K562 (cell line): Measurements from ENCODE around the gene CLIP1. TPM values are rescaled to one million over a fixed set of nuclear protein-coding genes. Genes with fewer than 3 reads are reported as not detected.

Source experiments
- ATF1 ChIP-seq, 2 experiments: fragments of 450-650 bp in 1 of 2; IDR thresholded peaks; 2 replicates each; pipeline ENCODE4 v1.6.1; 2016; ENCODE audit warnings: missing compliant biosample characterization in 1 of 2, missing genetic modification characterization in 1 of 2
- C11orf30 ChIP-seq: fragments of 450-650 bp; IDR thresholded peaks from 2 replicates; pipeline ENCODE4 v1.6.1; 2016; ENCODE audit warnings: low read depth, mild to moderate bottlenecking
- CBFA2T3 ChIP-seq: fragments of 450-650 bp; IDR thresholded peaks from 2 replicates; pipeline ENCODE4 v1.6.1; 2017
- DACH1 ChIP-seq: fragments of 450-650 bp; IDR thresholded peaks from 2 replicates; pipeline ENCODE4 v1.6.1; 2018; ENCODE audit not compliant: partially characterized antibody
- DNMT1 ChIP-seq: fragments of 450-650 bp; IDR thresholded peaks from 2 replicates; pipeline ENCODE4 v1.6.1; 2016; ENCODE audit warnings: antibody characterized with exemption, mild to moderate bottlenecking
- ELF4 ChIP-seq: fragments of 450-650 bp; formaldehyde crosslinking; IDR thresholded peaks from 2 replicates; pipeline ENCODE4 v1.4.0; 2022; ENCODE audit warnings: missing genetic modification characterization
- EP400 ChIP-seq: fragments of 450-650 bp; IDR thresholded peaks from 2 replicates; pipeline ENCODE4 v1.6.1; 2017; ENCODE audit warnings: antibody characterized with exemption, mild to moderate bottlenecking, moderate library complexity
- FOS ChIP-seq: IDR thresholded peaks from 3 replicates; pipeline ENCODE4 v1.6.1; 2011; ENCODE audit not compliant: insufficient read length; ENCODE audit errors: extremely low read depth
- JUN ChIP-seq, 2 experiments: sonication (generic) in 1 of 2; formaldehyde crosslinking in 1 of 2; IDR thresholded peaks; 2 replicates each; pipeline versions ENCODE4 v1.6.1 to v1.8.0; 2012 to 2022; ENCODE audit warnings: borderline replicate concordance in 2 of 2, mild to moderate bottlenecking in 2 of 2, improper control_type of control experiment in 1 of 2, low read depth in 1 of 2, low read length in 1 of 2, missing genetic modification reagents in 1 of 2
- MITF ChIP-seq: IDR thresholded peaks from 2 replicates; pipeline ENCODE4 v1.6.1; 2014; ENCODE audit warnings: antibody characterized with exemption
- NBN ChIP-seq: fragments of 450-650 bp; IDR thresholded peaks from 2 replicates; pipeline ENCODE4 v1.6.1; 2016; ENCODE audit warnings: low read depth, mild to moderate bottlenecking
- NR4A1 ChIP-seq, 2 experiments: fragments of 250-450 bp in 1 of 2; fragments of 450-650 bp in 1 of 2; sonication (Bioruptor Pico) in 1 of 2; IDR thresholded peaks; 2 replicates each; pipeline versions ENCODE4 v1.4.0 to v1.6.1; 2016 to 2020; ENCODE audit warnings: mild to moderate bottlenecking in 2 of 2, missing compliant biosample characterization in 1 of 2, missing genetic modification characterization in 1 of 2, moderate library complexity in 1 of 2
- RBM17 ChIP-seq: fragments of 200-400 bp; formaldehyde crosslinking; IDR thresholded peaks from 2 replicates; pipeline ENCODE4 v1.6.1; 2017; ENCODE audit warnings: low read depth, mild to moderate bottlenecking, low read length, borderline replicate concordance
- SNAPC5 ChIP-seq: fragments of 250-450 bp; sonication (Bioruptor Pico); IDR thresholded peaks from 2 replicates; pipeline ENCODE4 v1.8.0; 2021; ENCODE audit warnings: moderate library complexity, mild to moderate bottlenecking, inconsistent platforms
- SPI1 ChIP-seq: IDR thresholded peaks from 2 replicates; pipeline ENCODE4 v1.6.1; 2011; ENCODE audit warnings: low read depth, low read length, control low read depth, borderline replicate concordance
- SRF ChIP-seq, 2 experiments: fragments of 250-450, 450-650 bp in 1 of 2; sonication (Bioruptor Pico) in 1 of 2; sonication (generic) in 1 of 2; formaldehyde crosslinking; IDR thresholded peaks; 2 replicates each; pipeline versions ENCODE4 v1.5.0 to v1.5.1; 2020 to 2022; ENCODE audit warnings: mild to moderate bottlenecking in 1 of 2, missing genetic modification reagents in 1 of 2
- U2AF2 ChIP-seq: fragments of 200-400 bp; formaldehyde crosslinking; optimal IDR thresholded peaks from 2 replicates; pipeline ENCODE3; 2017; ENCODE audit warnings: low read depth, mild to moderate bottlenecking, low read length
- polyA plus RNA-seq, 8 experiments: library from polyadenylated mRNA; depleted of rRNA in 4 of 8; stranded (reverse) in 5 of 8; unstranded in 3 of 8; fragments of >200 nt; fragmentation: Nextera tagmentation in 2 of 8; fragmentation: Illumina TruSeq in 1 of 8; extraction: Ambion mirVana in 2 of 8; extraction: Trizol in 1 of 8; gene quantifications; 2 replicates each; pipeline versions ENCODE4 v1.2.1 to v1.2.3, GENCODE V29; 2011 to 2014; ENCODE audit warnings: inconsistent platforms in 1 of 8, missing spikeins in 1 of 8
- total RNA-seq, 7 experiments: library from RNA; depleted of rRNA in 6 of 7; stranded (reverse); fragments of >200 nt in 6 of 7; fragmentation: Illumina TruSeq in 2 of 7; extraction: Trizol in 2 of 7; gene quantifications; 2 replicates each; pipeline versions ENCODE4 v1.2.1 to v1.2.3, GENCODE V29; 2011 to 2021; ENCODE audit warnings: low replicate concordance in 1 of 7
- TF ChIP-seq, protein P1 (sequence below): fragments of 250-450 bp; sonication (Bioruptor Pico); IDR thresholded peaks from 2 replicates; pipeline ENCODE4 v1.4.0; 2020; ENCODE audit warnings: mild to moderate bottlenecking, moderate library complexity
- TF ChIP-seq, protein P2 (sequence below): fragments of 150-350 bp; conservative IDR thresholded peaks from 2 replicates; pipeline ENCODE4 v1.6.1; 2014; ENCODE audit warnings: low read length
- TF ChIP-seq, protein P3 (sequence below), 2 experiments: fragments of 450-650 bp; conservative IDR thresholded peaks; 2 replicates each; pipeline ENCODE4 v1.6.1; 2017; ENCODE audit warnings: mild to moderate bottlenecking in 2 of 2, moderate library complexity in 2 of 2

The CLIP1 gene
- total and polyA plus RNA-seq, 9 of the 15 experiments (the other 6 are each of a cell fraction or from before 2014, with no cell fraction given) = 5.8 to 33.9 (median 27.6) TPM

GRCh38 chr12:122421187-122421820, 1.2 kb downstream of the CLIP1 start (continued):
- no peak for TF ChIP-seq CBFA2T3
- peak; percentile 69 for TF ChIP-seq SPI1
- no peak for TF ChIP-seq JUN (IDR thresholded peaks at IDR 0.05; ENCODE audit: borderline replicate concordance, low read depth, low read length)
- TF ChIP-seq JUN (CRISPR knock-in tag; IDR thresholded peaks at IDR 0.05; ENCODE audit: borderline replicate concordance) = 0 out of 2 replicates have a peak, but pooled peaks have one; percentile 66
- 0 out of 2 replicates have a peak, but pooled peaks have one; percentile 24 for TF ChIP-seq C11orf30
- TF ChIP-seq, protein P1, sequence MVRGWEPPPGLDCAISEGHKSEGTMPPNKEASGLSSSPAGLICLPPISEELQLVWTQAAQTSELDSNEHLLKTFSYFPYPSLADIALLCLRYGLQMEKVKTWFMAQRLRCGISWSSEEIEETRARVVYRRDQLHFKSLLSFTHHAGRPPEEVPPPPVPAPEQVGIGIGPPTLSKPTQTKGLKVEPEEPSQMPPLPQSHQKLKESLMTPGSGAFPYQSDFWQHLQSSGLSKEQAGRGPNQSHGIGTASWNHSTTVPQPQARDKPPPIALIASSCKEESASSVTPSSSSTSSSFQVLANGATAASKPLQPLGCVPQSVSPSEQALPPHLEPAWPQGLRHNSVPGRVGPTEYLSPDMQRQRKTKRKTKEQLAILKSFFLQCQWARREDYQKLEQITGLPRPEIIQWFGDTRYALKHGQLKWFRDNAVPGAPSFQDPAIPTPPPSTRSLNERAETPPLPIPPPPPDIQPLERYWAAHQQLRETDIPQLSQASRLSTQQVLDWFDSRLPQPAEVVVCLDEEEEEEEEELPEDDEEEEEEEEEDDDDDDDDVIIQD (CRISPR knock-in tag) = no peak
- TF ChIP-seq, protein P2, sequence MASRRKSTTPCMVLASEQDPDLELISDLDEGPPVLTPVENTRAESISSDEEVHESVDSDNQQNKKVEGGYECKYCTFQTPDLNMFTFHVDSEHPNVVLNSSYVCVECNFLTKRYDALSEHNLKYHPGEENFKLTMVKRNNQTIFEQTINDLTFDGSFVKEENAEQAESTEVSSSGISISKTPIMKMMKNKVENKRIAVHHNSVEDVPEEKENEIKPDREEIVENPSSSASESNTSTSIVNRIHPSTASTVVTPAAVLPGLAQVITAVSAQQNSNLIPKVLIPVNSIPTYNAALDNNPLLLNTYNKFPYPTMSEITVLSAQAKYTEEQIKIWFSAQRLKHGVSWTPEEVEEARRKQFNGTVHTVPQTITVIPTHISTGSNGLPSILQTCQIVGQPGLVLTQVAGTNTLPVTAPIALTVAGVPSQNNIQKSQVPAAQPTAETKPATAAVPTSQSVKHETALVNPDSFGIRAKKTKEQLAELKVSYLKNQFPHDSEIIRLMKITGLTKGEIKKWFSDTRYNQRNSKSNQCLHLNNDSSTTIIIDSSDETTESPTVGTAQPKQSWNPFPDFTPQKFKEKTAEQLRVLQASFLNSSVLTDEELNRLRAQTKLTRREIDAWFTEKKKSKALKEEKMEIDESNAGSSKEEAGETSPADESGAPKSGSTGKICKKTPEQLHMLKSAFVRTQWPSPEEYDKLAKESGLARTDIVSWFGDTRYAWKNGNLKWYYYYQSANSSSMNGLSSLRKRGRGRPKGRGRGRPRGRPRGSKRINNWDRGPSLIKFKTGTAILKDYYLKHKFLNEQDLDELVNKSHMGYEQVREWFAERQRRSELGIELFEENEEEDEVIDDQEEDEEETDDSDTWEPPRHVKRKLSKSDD = no peak
- TF ChIP-seq NBN = no peak
- no peak for TF ChIP-seq FOS
- no peak for TF ChIP-seq ELF4 (CRISPR knock-in tag)
- TF ChIP-seq U2AF2 = no peak
- TF ChIP-seq RBM17 = no peak
- TF ChIP-seq, protein P3, sequence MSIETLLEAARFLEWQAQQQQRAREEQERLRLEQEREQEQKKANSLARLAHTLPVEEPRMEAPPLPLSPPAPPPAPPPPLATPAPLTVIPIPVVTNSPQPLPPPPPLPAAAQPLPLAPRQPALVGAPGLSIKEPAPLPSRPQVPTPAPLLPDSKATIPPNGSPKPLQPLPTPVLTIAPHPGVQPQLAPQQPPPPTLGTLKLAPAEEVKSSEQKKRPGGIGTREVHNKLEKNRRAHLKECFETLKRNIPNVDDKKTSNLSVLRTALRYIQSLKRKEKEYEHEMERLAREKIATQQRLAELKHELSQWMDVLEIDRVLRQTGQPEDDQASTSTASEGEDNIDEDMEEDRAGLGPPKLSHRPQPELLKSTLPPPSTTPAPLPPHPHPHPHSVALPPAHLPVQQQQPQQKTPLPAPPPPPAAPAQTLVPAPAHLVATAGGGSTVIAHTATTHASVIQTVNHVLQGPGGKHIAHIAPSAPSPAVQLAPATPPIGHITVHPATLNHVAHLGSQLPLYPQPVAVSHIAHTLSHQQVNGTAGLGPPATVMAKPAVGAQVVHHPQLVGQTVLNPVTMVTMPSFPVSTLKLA (conservative IDR thresholded peaks at IDR 0.05) = peak in 1 of 2 experiments; percentile 21; a peak in 1 of 4 replicates
- TF ChIP-seq EP400 = peak; percentile 31; the same call in 1 of the 2 replicates
- no peak for TF ChIP-seq ATF1 (CRISPR knock-in tag; IDR thresholded peaks at IDR 0.05)
- TF ChIP-seq ATF1 (tag; IDR thresholded peaks at IDR 0.05) = 0 out of 2 replicates have a peak, but pooled peaks have one; percentile 9
- no peak for TF ChIP-seq SRF (CRISPR knock-in tag; IDR thresholded peaks at IDR 0.05)
- TF ChIP-seq DNMT1 = no peak
- TF ChIP-seq SNAPC5 (CRISPR knock-in tag) = no peak
- no peak for TF ChIP-seq NR4A1 (CRISPR knock-in tag; IDR thresholded peaks at IDR 0.05)
- no peak for TF ChIP-seq NR4A1 (tag; IDR thresholded peaks at IDR 0.05)
- no peak for TF ChIP-seq MITF
- no peak for TF ChIP-seq DACH1
